ENCODE measurements around the gene LHFPL5. TPM values are rescaled to one million over a fixed set of nuclear protein-coding genes. Genes with fewer than 3 reads are reported as not detected.

Gene LHFPL5
- total RNA-seq, 1 donor from 2014 or later = not detected

- H3K27ac Mint-ChIP-seq = no peak overlapping the region
- no peaks in the 10 kb centered on the region for H3K27me3 Mint-ChIP-seq
- DNase-seq = no peak
- peaks cover 4% of the 10 kb centered on the region for H3K4me1 Mint-ChIP-seq
- peaks cover 76% of the 10 kb centered on the region for H3K36me3 Mint-ChIP-seq (ENCODE audit: low read depth)
- H3K4me3 Mint-ChIP-seq = no peak overlapping the region
- peaks cover 7% of the 10 kb centered on the region for H3K9me3 Mint-ChIP-seq
- intact Hi-C loops (cut with micrococcal nuclease) = no loop called here
These were observed 47.8 kb downstream of the LHFPL5 start for GRCh38 chr6:35852994-35853393.

- Mint-ChIP-seq H3K27me3 (no peaks in the 10 kb centered on the region), H3K4me1 (no peaks in the 10 kb centered on the region), H3K9me3 (no peaks in the 10 kb centered on the region), H3K4me3 (no peak overlapping the region), H3K27ac (no peak overlapping the region), H3K36me3 (ENCODE audit: low read depth) (peaks cover 78% of the 10 kb centered on the region)
- no peak for DNase-seq
- intact Hi-C loops (cut with micrococcal nuclease) = no loop called here
These were observed 51.1 kb downstream of the LHFPL5 start for GRCh38 chr6:35856250-35856649.

GRCh38 chr6:35857853-35858252 lies 52.7 kb downstream of the LHFPL5 start:
- Mint-ChIP-seq H3K4me3 (no peak overlapping the region), H3K27ac (no peak overlapping the region), H3K27me3 (no peaks in the 10 kb centered on the region), H3K9me3 (no peaks in the 10 kb centered on the region), H3K4me1 (peaks cover 1% of the 10 kb centered on the region), H3K36me3 (ENCODE audit: low read depth) (peaks cover 74% of the 10 kb centered on the region)
- no peak for DNase-seq
- intact Hi-C loops (cut with micrococcal nuclease) = no loop called here

- H3K9me3 Mint-ChIP-seq = peaks cover 3% of the 10 kb centered on the region
- no peaks in the 10 kb centered on the region for H3K27me3 Mint-ChIP-seq
- H3K36me3 Mint-ChIP-seq (ENCODE audit: low read depth) = peaks cover 71% of the 10 kb centered on the region
- peaks cover 5% of the 10 kb centered on the region for H3K4me1 Mint-ChIP-seq
- DNase-seq = no peak
- no peak overlapping the region for H3K4me3 Mint-ChIP-seq
- no peak overlapping the region for H3K27ac Mint-ChIP-seq
- intact Hi-C loops (cut with micrococcal nuclease) = no loop called here
These were observed 54.2 kb downstream of the LHFPL5 start for GRCh38 chr6:35859367-35859766.

Other genes with a start within 250 kb of the LHFPL5 start
- gene FKBP5, start 116.4 kb upstream of the LHFPL5 start, total RNA-seq = 85.0 and 85.1 TPM in 2 replicates
- gene ARMC12, start 68.3 kb upstream of the LHFPL5 start, total RNA-seq = 0.58 and 0.64 TPM in 2 replicates
- not detected in 2 replicates for gene CLPSL2, start 28.8 kb upstream of the LHFPL5 start, total RNA-seq
- not detected in 2 replicates for gene CLPSL1, start 24.3 kb upstream of the LHFPL5 start, total RNA-seq
- gene CLPS, start 8.0 kb upstream of the LHFPL5 start, total RNA-seq = not detected in 2 replicates
- gene SRPK1, start 115.7 kb downstream of the LHFPL5 start, total RNA-seq = 162 and 163 TPM in 2 replicates
- gene SLC26A8, start 219.3 kb downstream of the LHFPL5 start, total RNA-seq = not detected in 2 replicates
- 40.9 and 42.5 TPM in 2 replicates for gene MAPK14, start 222.5 kb downstream of the LHFPL5 start, total RNA-seq